WTC11 (cell line): ENCODE data around the gene EP300. TPM values are rescaled to one million over a fixed set of nuclear protein-coding genes. Genes with fewer than 3 reads are reported as not detected.

ENCODE experiments used
- ATAC-seq: fragments of 200-7000 bp; cut with Tn5 transposase; 2 replicates; pipeline ENCODE4 v1.10.0; 2021; ENCODE audit warnings: mild to moderate bottlenecking, moderate library complexity
- CTCF ChIA-PET: fragments of 300-600 bp; sonication (Branson Sonifier 250); formaldehyde crosslinking; loops from one replicate; lab custom pipeline; 2021; ENCODE audit warnings: antibody characterized with exemption; lab: Charles Lee
- POLR2A ChIA-PET: fragments of 350-600 bp; sonication (Branson Sonifier 250); formaldehyde crosslinking; loops from one replicate; lab custom pipeline; 2021; ENCODE audit warnings: antibody characterized with exemption; lab: Charles Lee
- DNase-seq: peaks from one replicate; pipeline ENCODE4 v3.0.0; 2021; ENCODE audit warnings: low spot score
- H3K27ac Mint-ChIP-seq: 2 replicates; pipeline ENCODE4 v1.8.0; 2021; ENCODE audit warnings: mixed read lengths
- H3K27me3 Mint-ChIP-seq: 2 replicates; pipeline ENCODE4 v1.8.0; 2021; ENCODE audit warnings: low read depth, mild to moderate bottlenecking, moderate library complexity, mixed read lengths
- H3K36me3 Mint-ChIP-seq: 2 replicates; pipeline ENCODE4 v1.8.0; 2021; ENCODE audit warnings: mixed read lengths
- H3K4me1 Mint-ChIP-seq: 2 replicates; pipeline ENCODE4 v1.8.0; 2022; ENCODE audit warnings: mixed read lengths
- H3K4me3 Mint-ChIP-seq: 2 replicates; pipeline ENCODE4 v1.8.0; 2021; ENCODE audit warnings: mild to moderate bottlenecking, moderate library complexity, mixed read lengths
- H3K9me3 Mint-ChIP-seq: 2 replicates; pipeline ENCODE4 v1.8.0; 2021; ENCODE audit warnings: mixed read lengths
- IRF2 ChIP-seq: sonication (generic); formaldehyde crosslinking; IDR thresholded peaks from 2 replicates; pipeline ENCODE4 v1.8.0; 2022; ENCODE audit warnings: low read depth, missing genetic modification reagents, borderline replicate concordance
- NR2C2 ChIP-seq: sonication (generic); formaldehyde crosslinking; IDR thresholded peaks from 2 replicates; pipeline ENCODE4 v1.8.0; 2022; ENCODE audit warnings: mild to moderate bottlenecking, missing genetic modification reagents
- NR3C1 ChIP-seq: sonication (generic); formaldehyde crosslinking; conservative IDR thresholded peaks from 2 replicates; pipeline ENCODE4 v1.8.1; 2023; ENCODE audit warnings: low read depth, mild to moderate bottlenecking, missing genetic modification reagents
- PRRX2 ChIP-seq: fragments of 250-450 bp; sonication (Bioruptor Pico); IDR thresholded peaks from 2 replicates; pipeline ENCODE4 v1.8.0; 2021; ENCODE audit warnings: mild to moderate bottlenecking
- RELA ChIP-seq: sonication (generic); formaldehyde crosslinking; IDR thresholded peaks from 2 replicates; pipeline ENCODE4 v1.8.1; 2022; ENCODE audit warnings: missing genetic modification reagents, mild to moderate bottlenecking, borderline replicate concordance
- SMAD3 ChIP-seq: sonication (generic); formaldehyde crosslinking; IDR thresholded peaks from 2 replicates; pipeline ENCODE4 v1.8.0; 2022; ENCODE audit warnings: missing genetic modification reagents, mild to moderate bottlenecking, borderline replicate concordance
- TP53 ChIP-seq: sonication (generic); formaldehyde crosslinking; IDR thresholded peaks from 2 replicates; pipeline ENCODE4 v1.8.1; 2023; ENCODE audit warnings: mild to moderate bottlenecking, missing genetic modification reagents
- ZNF232 ChIP-seq: sonication (generic); formaldehyde crosslinking; IDR thresholded peaks from 2 replicates; pipeline ENCODE4 v1.8.0; 2022; ENCODE audit warnings: mild to moderate bottlenecking, missing genetic modification reagents
- ZNF317 ChIP-seq: sonication (generic); formaldehyde crosslinking; IDR thresholded peaks from 2 replicates; pipeline ENCODE4 v1.8.1; 2023; ENCODE audit warnings: low read depth, mild to moderate bottlenecking, moderate library complexity, missing genetic modification reagents, borderline replicate concordance
- ZNF396 ChIP-seq: fragments of 250-450 bp; sonication (Bioruptor Pico); IDR thresholded peaks from 2 replicates; pipeline ENCODE4 v1.8.0; 2021; ENCODE audit warnings: mild to moderate bottlenecking, moderate library complexity, borderline replicate concordance
- ZNF416 ChIP-seq: fragments of 250-450 bp; sonication (Bioruptor Pico); IDR thresholded peaks from 2 replicates; pipeline ENCODE4 v1.9.0; 2021; ENCODE audit warnings: mild to moderate bottlenecking, inconsistent platforms
- total RNA-seq: library from RNA; stranded (reverse); gene quantifications from 3 replicates; pipeline ENCODE4 v1.2.3, GENCODE V29; 2021
- TF ChIP-seq, protein P1 (sequence below): fragments of 250-450 bp; sonication (Bioruptor Pico); IDR thresholded peaks from 2 replicates; pipeline ENCODE4 v2.1.2; 2022; ENCODE audit warnings: mild to moderate bottlenecking, moderate library complexity
- TF ChIP-seq, protein P2 (sequence below): fragments of 250-450 bp; sonication (Bioruptor Pico); IDR thresholded peaks from 2 replicates; pipeline ENCODE4 v1.9.0; 2021; ENCODE audit warnings: mild to moderate bottlenecking
- TF ChIP-seq, protein P3 (sequence below): sonication (generic); formaldehyde crosslinking; IDR thresholded peaks from 2 replicates; pipeline ENCODE4 v1.8.1; 2023; ENCODE audit warnings: mild to moderate bottlenecking, missing genetic modification reagents
- TF ChIP-seq, protein P4 (sequence below): fragments of 250-450 bp; sonication (Bioruptor Pico); IDR thresholded peaks from 2 replicates; pipeline ENCODE4 v1.8.0; 2021; ENCODE audit warnings: mild to moderate bottlenecking
- TF ChIP-seq, protein P5 (sequence below): sonication (generic); formaldehyde crosslinking; conservative IDR thresholded peaks from 2 replicates; pipeline ENCODE4 v1.8.1; 2022; ENCODE audit warnings: mild to moderate bottlenecking, missing genetic modification reagents
- TF ChIP-seq, protein P6 (sequence below): sonication (generic); formaldehyde crosslinking; IDR thresholded peaks from 2 replicates; pipeline ENCODE4 v1.8.0; 2023; ENCODE audit warnings: missing genetic modification reagents
- TF ChIP-seq, protein P7 (sequence below): sonication (generic); formaldehyde crosslinking; IDR thresholded peaks from 2 replicates; pipeline ENCODE4 v1.8.1; 2023; ENCODE audit warnings: mild to moderate bottlenecking, missing genetic modification reagents, moderate library complexity
- TF ChIP-seq, protein P8 (sequence below): sonication (generic); formaldehyde crosslinking; IDR thresholded peaks from 2 replicates; pipeline ENCODE4 v1.8.0; 2023; ENCODE audit warnings: mild to moderate bottlenecking, missing genetic modification reagents

Gene EP300
- total RNA-seq, 1 experiment from 2014 or later: 97.1 TPM

DNA sequence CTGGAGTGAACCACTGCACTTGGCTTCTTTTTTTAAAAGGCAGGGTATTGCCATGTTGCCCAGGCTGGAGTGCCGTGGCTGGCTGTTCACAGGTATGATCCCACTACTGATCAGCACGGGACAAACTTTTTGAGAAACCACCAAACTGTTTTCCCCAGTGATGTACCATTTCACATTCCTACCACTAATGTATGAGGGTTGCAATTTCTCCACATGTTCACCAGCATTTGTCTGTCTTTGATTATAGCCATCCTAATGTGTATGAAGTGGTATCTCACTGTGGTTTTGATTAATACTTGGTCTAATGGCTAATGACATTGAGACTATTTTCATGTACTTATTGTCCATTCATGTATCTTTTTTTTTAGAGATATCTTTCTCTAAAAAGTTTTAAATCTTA, 41.5 kb upstream of the EP300 start:
- no peak for DNase-seq
- CTCF ChIA-PET: interaction anchor here (0.6 kb wide), 1 partner anchor 414 kb away, joined by 3 read pairs; the partner anchor contains the start of gene MRTFA
- TF ChIP-seq IRF2 (CRISPR knock-in tag) (no peak), ZNF396 (no peak)
- TF ChIP-seq, protein P1, sequence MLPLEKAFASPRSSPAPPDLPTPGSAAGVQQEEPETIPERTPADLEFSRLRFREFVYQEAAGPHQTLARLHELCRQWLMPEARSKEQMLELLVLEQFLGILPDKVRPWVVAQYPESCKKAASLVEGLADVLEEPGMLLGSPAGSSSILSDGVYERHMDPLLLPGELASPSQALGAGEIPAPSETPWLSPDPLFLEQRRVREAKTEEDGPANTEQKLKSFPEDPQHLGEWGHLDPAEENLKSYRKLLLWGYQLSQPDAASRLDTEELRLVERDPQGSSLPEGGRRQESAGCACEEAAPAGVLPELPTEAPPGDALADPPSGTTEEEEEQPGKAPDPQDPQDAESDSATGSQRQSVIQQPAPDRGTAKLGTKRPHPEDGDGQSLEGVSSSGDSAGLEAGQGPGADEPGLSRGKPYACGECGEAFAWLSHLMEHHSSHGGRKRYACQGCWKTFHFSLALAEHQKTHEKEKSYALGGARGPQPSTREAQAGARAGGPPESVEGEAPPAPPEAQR (CRISPR knock-in tag): no peak
- TF ChIP-seq, protein P2, sequence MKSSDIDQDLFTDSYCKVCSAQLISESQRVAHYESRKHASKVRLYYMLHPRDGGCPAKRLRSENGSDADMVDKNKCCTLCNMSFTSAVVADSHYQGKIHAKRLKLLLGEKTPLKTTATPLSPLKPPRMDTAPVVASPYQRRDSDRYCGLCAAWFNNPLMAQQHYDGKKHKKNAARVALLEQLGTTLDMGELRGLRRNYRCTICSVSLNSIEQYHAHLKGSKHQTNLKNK (CRISPR knock-in tag): no peak
- TF ChIP-seq, protein P3, sequence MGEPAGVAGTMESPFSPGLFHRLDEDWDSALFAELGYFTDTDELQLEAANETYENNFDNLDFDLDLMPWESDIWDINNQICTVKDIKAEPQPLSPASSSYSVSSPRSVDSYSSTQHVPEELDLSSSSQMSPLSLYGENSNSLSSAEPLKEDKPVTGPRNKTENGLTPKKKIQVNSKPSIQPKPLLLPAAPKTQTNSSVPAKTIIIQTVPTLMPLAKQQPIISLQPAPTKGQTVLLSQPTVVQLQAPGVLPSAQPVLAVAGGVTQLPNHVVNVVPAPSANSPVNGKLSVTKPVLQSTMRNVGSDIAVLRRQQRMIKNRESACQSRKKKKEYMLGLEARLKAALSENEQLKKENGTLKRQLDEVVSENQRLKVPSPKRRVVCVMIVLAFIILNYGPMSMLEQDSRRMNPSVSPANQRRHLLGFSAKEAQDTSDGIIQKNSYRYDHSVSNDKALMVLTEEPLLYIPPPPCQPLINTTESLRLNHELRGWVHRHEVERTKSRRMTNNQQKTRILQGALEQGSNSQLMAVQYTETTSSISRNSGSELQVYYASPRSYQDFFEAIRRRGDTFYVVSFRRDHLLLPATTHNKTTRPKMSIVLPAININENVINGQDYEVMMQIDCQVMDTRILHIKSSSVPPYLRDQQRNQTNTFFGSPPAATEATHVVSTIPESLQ (CRISPR knock-in tag): no peak
- TF ChIP-seq, protein P4, sequence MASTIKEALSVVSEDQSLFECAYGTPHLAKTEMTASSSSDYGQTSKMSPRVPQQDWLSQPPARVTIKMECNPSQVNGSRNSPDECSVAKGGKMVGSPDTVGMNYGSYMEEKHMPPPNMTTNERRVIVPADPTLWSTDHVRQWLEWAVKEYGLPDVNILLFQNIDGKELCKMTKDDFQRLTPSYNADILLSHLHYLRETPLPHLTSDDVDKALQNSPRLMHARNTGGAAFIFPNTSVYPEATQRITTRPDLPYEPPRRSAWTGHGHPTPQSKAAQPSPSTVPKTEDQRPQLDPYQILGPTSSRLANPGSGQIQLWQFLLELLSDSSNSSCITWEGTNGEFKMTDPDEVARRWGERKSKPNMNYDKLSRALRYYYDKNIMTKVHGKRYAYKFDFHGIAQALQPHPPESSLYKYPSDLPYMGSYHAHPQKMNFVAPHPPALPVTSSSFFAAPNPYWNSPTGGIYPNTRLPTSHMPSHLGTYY (CRISPR knock-in tag): no peak
- TF ChIP-seq, protein P5, sequence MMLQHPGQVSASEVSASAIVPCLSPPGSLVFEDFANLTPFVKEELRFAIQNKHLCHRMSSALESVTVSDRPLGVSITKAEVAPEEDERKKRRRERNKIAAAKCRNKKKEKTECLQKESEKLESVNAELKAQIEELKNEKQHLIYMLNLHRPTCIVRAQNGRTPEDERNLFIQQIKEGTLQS: no peak
- TF ChIP-seq, protein P6, sequence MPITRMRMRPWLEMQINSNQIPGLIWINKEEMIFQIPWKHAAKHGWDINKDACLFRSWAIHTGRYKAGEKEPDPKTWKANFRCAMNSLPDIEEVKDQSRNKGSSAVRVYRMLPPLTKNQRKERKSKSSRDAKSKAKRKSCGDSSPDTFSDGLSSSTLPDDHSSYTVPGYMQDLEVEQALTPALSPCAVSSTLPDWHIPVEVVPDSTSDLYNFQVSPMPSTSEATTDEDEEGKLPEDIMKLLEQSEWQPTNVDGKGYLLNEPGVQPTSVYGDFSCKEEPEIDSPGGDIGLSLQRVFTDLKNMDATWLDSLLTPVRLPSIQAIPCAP (CRISPR knock-in tag): no peak
- TF ChIP-seq, all 79 proteins: peak for 0
- Mint-ChIP-seq H3K4me1 (peaks cover 8% of the 10 kb centered on the region), H3K27ac (no peak overlapping the region), H3K27me3 (no peaks in the 10 kb centered on the region), H3K9me3 (no peaks in the 10 kb centered on the region), H3K4me3 (no peak overlapping the region), H3K36me3 (no peaks in the 10 kb centered on the region)
- no peak for ATAC-seq
- POLR2A ChIA-PET: no interaction called here

DNA sequence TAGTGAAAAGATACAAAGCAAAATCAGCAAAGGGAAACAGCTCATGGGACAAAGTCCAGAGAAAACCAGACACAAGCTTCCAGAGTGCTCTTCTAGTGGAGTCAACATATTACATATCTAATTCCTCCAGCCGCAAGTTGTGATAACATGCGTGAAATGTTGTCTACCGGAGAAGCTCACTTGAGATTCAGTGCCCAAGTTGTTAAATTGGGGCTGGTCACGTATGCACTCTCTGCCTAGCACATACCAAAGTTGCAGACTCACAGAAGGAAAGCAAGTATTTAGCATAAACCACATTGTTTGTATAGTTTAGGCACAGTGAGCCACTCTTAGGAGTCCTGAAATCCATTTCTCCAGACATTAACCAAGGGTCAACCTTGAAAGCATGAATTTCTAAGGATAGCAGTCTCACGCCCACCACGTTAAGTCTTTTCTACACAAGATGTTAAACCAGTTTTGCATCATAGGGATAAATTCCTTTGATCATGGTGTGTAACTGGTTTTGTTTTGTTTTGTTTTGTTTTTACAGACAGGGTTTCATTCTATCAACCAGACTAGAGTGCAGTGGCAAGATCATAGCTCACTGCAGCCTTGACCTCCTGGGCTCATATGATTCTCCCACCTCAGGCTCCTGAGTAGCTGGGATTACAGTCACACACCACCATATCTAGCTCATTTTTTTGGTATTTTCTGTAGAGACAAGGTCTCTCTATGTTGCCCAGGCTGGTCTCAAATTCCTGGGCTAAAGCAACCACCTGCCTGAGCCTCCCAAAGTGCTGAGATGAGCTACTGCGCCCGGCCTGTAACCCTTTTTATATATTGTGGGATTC, 39.5 kb upstream of the EP300 start:
- no peak overlapping the region for H3K4me3 Mint-ChIP-seq
- no peaks in the 10 kb centered on the region for H3K9me3 Mint-ChIP-seq
- CTCF ChIA-PET: interaction anchor here (1.0 kb wide), 1 partner anchor 130 kb away, joined by 3 read pairs; no protein-coding TSS in a partner anchor
- peaks cover 8% of the 10 kb centered on the region for H3K4me1 Mint-ChIP-seq
- TF ChIP-seq TP53 (CRISPR knock-in tag) (no peak), ZNF317 (CRISPR knock-in tag) (no peak), PRRX2 (CRISPR knock-in tag) (no peak), NR3C1 (no peak), ZNF232 (CRISPR knock-in tag) (no peak), ZNF416 (CRISPR knock-in tag) (no peak), NR2C2 (CRISPR knock-in tag) (no peak), SMAD3 (CRISPR knock-in tag) (no peak), RELA (CRISPR knock-in tag) (no peak)
- TF ChIP-seq, protein P7, sequence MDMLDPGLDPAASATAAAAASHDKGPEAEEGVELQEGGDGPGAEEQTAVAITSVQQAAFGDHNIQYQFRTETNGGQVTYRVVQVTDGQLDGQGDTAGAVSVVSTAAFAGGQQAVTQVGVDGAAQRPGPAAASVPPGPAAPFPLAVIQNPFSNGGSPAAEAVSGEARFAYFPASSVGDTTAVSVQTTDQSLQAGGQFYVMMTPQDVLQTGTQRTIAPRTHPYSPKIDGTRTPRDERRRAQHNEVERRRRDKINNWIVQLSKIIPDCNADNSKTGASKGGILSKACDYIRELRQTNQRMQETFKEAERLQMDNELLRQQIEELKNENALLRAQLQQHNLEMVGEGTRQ: no peak
- TF ChIP-seq, protein P2 (CRISPR knock-in tag): no peak
- TF ChIP-seq, protein P8, sequence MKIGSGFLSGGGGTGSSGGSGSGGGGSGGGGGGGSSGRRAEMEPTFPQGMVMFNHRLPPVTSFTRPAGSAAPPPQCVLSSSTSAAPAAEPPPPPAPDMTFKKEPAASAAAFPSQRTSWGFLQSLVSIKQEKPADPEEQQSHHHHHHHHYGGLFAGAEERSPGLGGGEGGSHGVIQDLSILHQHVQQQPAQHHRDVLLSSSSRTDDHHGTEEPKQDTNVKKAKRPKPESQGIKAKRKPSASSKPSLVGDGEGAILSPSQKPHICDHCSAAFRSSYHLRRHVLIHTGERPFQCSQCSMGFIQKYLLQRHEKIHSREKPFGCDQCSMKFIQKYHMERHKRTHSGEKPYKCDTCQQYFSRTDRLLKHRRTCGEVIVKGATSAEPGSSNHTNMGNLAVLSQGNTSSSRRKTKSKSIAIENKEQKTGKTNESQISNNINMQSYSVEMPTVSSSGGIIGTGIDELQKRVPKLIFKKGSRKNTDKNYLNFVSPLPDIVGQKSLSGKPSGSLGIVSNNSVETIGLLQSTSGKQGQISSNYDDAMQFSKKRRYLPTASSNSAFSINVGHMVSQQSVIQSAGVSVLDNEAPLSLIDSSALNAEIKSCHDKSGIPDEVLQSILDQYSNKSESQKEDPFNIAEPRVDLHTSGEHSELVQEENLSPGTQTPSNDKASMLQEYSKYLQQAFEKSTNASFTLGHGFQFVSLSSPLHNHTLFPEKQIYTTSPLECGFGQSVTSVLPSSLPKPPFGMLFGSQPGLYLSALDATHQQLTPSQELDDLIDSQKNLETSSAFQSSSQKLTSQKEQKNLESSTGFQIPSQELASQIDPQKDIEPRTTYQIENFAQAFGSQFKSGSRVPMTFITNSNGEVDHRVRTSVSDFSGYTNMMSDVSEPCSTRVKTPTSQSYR (CRISPR knock-in tag): no peak
- ATAC-seq: no peak
- no peak overlapping the region for H3K27ac Mint-ChIP-seq
- no peaks in the 10 kb centered on the region for H3K27me3 Mint-ChIP-seq
- no peaks in the 10 kb centered on the region for H3K36me3 Mint-ChIP-seq
- POLR2A ChIA-PET: no interaction called here
- no peak for DNase-seq
